Measurements from ENCODE around the gene PXN. TPM values are rescaled to one million over a fixed set of nuclear protein-coding genes. Genes with fewer than 3 reads are reported as not detected.

Gene PXN
- polyA plus RNA-seq, 1 experiment = 35.0 TPM

DNA sequence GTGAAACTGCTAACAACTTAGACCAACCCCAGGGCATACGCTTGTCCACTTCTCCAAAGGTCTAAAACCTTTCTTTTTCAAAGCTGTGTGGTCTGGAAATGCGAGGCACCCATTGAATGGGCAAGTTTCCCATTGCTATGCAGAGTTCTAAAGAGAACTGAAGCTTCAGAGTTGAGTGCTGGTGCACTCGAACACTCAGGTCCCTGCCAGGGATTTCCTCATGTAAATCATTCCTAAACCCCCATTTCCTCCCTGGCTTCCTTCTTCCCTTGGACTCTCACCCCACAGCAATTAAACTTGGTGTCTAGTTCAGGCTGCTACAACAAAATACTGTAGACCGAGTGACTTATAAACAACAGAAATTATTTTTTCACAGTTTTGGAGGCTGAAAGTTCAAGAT, 2.2 kb upstream of the PXN start:
- Histone ChIP-seq H3K4me3 (ENCODE audit: low read depth, low read length) (no peak overlapping the region), H3K9me3 (ENCODE audit: control insufficient read depth, insufficient read depth, low read length) (no peaks in the 10 kb centered on the region; the same call in 1 of the 2 replicates), H3K27ac (ENCODE audit: low read depth, low read length) (no peak overlapping the region), H3K27me3 (ENCODE audit: control insufficient read depth, insufficient read depth, low read length) (no peaks in the 10 kb centered on the region)
- ChIA-PET CTCF (interaction anchor here (2.8 to 21.8 kb wide), 4 partner anchors 18 to 66 kb away, joined by 18 to 685 read pairs (median 60); partner anchors contain the start of gene RPLP0), POLR2A (interaction anchor here (1.8 to 10.0 kb wide), 3 partner anchors 24 to 67 kb away, joined by 11 to 118 read pairs (median 80); partner anchors contain the start of genes RNU4-2 and RPLP0)
- TF ChIP-seq, protein P1, sequence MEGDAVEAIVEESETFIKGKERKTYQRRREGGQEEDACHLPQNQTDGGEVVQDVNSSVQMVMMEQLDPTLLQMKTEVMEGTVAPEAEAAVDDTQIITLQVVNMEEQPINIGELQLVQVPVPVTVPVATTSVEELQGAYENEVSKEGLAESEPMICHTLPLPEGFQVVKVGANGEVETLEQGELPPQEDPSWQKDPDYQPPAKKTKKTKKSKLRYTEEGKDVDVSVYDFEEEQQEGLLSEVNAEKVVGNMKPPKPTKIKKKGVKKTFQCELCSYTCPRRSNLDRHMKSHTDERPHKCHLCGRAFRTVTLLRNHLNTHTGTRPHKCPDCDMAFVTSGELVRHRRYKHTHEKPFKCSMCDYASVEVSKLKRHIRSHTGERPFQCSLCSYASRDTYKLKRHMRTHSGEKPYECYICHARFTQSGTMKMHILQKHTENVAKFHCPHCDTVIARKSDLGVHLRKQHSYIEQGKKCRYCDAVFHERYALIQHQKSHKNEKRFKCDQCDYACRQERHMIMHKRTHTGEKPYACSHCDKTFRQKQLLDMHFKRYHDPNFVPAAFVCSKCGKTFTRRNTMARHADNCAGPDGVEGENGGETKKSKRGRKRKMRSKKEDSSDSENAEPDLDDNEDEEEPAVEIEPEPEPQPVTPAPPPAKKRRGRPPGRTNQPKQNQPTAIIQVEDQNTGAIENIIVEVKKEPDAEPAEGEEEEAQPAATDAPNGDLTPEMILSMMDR (IDR thresholded peaks at IDR 0.05; ENCODE audit: low read depth, low read length) = no peak
- DNase-seq (ENCODE audit: low read depth, low spot score) = no peak

DNA sequence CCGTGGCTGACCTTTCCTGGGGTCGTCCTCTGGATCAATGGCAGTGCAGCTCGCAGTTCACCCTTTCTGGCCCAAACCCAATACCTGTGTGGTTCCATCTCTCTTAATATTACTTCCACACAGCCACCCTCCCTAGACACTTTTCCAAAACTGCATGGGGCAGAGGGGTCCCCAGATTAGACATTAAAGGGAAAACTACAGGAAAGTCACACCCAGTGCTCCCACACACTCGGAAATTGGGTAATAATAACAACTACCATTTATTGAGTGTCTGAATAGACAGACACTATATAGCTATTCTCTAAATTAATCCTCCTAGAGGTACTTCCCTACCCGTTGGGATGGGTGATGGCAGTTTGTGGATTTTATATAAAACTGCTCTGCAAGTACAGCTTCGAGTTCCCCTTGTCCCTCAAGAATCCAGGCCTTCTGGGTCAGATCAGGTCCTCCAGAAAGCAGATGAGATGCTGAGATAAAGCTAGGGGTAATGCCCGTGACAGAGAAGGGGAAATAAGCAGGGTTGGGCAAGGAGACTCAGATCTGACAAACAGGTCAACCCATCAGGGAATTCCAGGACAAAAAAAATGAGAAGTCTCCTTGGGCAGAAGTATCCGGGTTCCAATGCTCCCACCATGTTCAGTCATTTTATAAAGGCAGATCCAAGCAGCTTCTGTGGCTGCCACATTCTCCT, 795 bp upstream of the PXN start:
- TF ChIP-seq, protein P1 (IDR thresholded peaks at IDR 0.05; ENCODE audit: low read depth, low read length) = no peak
- Histone ChIP-seq H3K4me3 (ENCODE audit: low read depth, low read length) (no peak overlapping the region), H3K27me3 (ENCODE audit: control insufficient read depth, insufficient read depth, low read length) (no peaks in the 10 kb centered on the region), H3K9me3 (ENCODE audit: control insufficient read depth, insufficient read depth, low read length) (no peaks in the 10 kb centered on the region; the same call in 1 of the 2 replicates), H3K27ac (ENCODE audit: low read depth, low read length) (no peak overlapping the region)
- DNase-seq (ENCODE audit: low read depth, low spot score) = no peak
- ChIA-PET POLR2A (interaction anchor here (1.2 to 10.0 kb wide), 4 partner anchors 9 to 66 kb away, joined by 8 to 118 read pairs (median 76); partner anchors contain the start of genes RNU4-1, RNU4-2 and RPLP0), CTCF (interaction anchor here (0.5 to 21.8 kb wide), 14 partner anchors 9 to 85 kb away, joined by 3 to 685 read pairs (median 16); partner anchors contain the start of genes RNU4-2 and RPLP0)

GRCh38 chr12:120264904-120265472, 542 bp downstream of the PXN start:
- DNase-seq (ENCODE audit: low read depth, low spot score) = no peak
- Histone ChIP-seq H3K9me3 (ENCODE audit: control insufficient read depth, insufficient read depth, low read length) (no peaks in the 10 kb centered on the region; the same call in 1 of the 2 replicates), H3K27me3 (ENCODE audit: control insufficient read depth, insufficient read depth, low read length) (no peaks in the 10 kb centered on the region), H3K27ac (ENCODE audit: low read depth, low read length) (peak overlapping the region; percentile 21), H3K4me3 (ENCODE audit: low read depth, low read length) (peak overlapping the region; percentile 77)
- TF ChIP-seq, protein P1 (IDR thresholded peaks at IDR 0.05; ENCODE audit: low read depth, low read length) = no peak
- CTCF ChIA-PET = interaction anchor here (0.6 to 21.8 kb wide), 23 partner anchors 9 to 148 kb away, joined by 3 to 685 read pairs (median 6); partner anchors contain the start of genes RNU4-2 and RPLP0
- POLR2A ChIA-PET = interaction anchor here (0.7 to 10.0 kb wide), 7 partner anchors 8 to 64 kb away, joined by 3 to 118 read pairs (median 8); partner anchors contain the start of genes RNU4-1, RNU4-2 and RPLP0

GRCh38 chr12:120264086-120264903, 1.2 kb downstream of the PXN start:
- TF ChIP-seq, protein P1 (IDR thresholded peaks at IDR 0.05; ENCODE audit: low read depth, low read length) = no peak
- Histone ChIP-seq H3K4me3 (ENCODE audit: low read depth, low read length) (peak overlapping the region; percentile 77), H3K27me3 (ENCODE audit: control insufficient read depth, insufficient read depth, low read length) (no peaks in the 10 kb centered on the region), H3K27ac (ENCODE audit: low read depth, low read length) (peak overlapping the region; percentile 11), H3K9me3 (ENCODE audit: control insufficient read depth, insufficient read depth, low read length) (no peaks in the 10 kb centered on the region; the same call in 1 of the 2 replicates)
- DNase-seq (ENCODE audit: low read depth, low spot score) = no peak
- POLR2A ChIA-PET = interaction anchor here (1.3 to 10.0 kb wide), 7 partner anchors 17 to 64 kb away, joined by 4 to 118 read pairs (median 27); partner anchors contain the start of genes RNU4-1, RNU4-2 and RPLP0
- CTCF ChIA-PET = interaction anchor here (0.6 to 21.8 kb wide), 6 partner anchors 14 to 167 kb away, joined by 5 to 685 read pairs (median 42); partner anchors contain the start of gene RPLP0

Measured in AG04450 (cell line).